HepG2 (cell line): Measurements from ENCODE around the gene KDM6B. TPM values are rescaled to one million over a fixed set of nuclear protein-coding genes. Genes with fewer than 3 reads are reported as not detected.

Experiments
- BCL6 ChIP-seq: IDR thresholded peaks from 2 replicates; pipeline ENCODE4 v1.6.1; 2016; ENCODE audit warnings: missing genetic modification reagents, missing compliant biosample characterization
- CREB3 ChIP-seq: sonication (generic); formaldehyde crosslinking; IDR thresholded peaks from 2 replicates; pipeline ENCODE4 v1.5.0; 2020; ENCODE audit warnings: missing genetic modification reagents
- E2F1 ChIP-seq: sonication (generic); formaldehyde crosslinking; IDR thresholded peaks from 2 replicates; pipeline ENCODE4 v1.5.0; 2020; ENCODE audit warnings: missing genetic modification reagents
- KLF16 ChIP-seq, 2 experiments: sonication (generic) in 1 of 2; formaldehyde crosslinking in 1 of 2; IDR thresholded peaks; 2 replicates each; pipeline versions ENCODE4 v1.6.1 to v1.8.0; 2016 to 2023; ENCODE audit warnings: missing genetic modification reagents in 2 of 2, missing compliant biosample characterization in 1 of 2
- RARA ChIP-seq: IDR thresholded peaks from 2 replicates; pipeline ENCODE4 v1.6.1; 2016; ENCODE audit warnings: missing genetic modification reagents, missing compliant biosample characterization
- RARG ChIP-seq: sonication (generic); formaldehyde crosslinking; IDR thresholded peaks from 2 replicates; pipeline ENCODE4 v1.4.0; 2020; ENCODE audit warnings: low read depth, mild to moderate bottlenecking, missing genetic modification reagents
- RBAK ChIP-seq: sonication (generic); formaldehyde crosslinking; IDR thresholded peaks from 2 replicates; pipeline ENCODE4 v1.5.1; 2020; ENCODE audit warnings: mild to moderate bottlenecking, missing genetic modification reagents
- SMYD3 ChIP-seq: sonication (generic); formaldehyde crosslinking; IDR thresholded peaks from 2 replicates; pipeline ENCODE4 v1.8.1; 2023; ENCODE audit warnings: mild to moderate bottlenecking, missing genetic modification reagents
- SOX13 ChIP-seq, 3 experiments: fragments of 450-650 bp in 1 of 3; sonication (generic) in 1 of 3; formaldehyde crosslinking in 1 of 3; IDR thresholded peaks in 2 of 3; conservative IDR thresholded peaks in 1 of 3; 2 replicates each; pipeline versions ENCODE4 v1.5.0 to v1.6.1; 2016 to 2020; ENCODE audit warnings: antibody characterized with exemption in 1 of 3, mild to moderate bottlenecking in 1 of 3, missing compliant biosample characterization in 1 of 3, missing genetic modification reagents in 1 of 3, moderate library complexity in 1 of 3
- TARDBP ChIP-seq: sonication (generic); formaldehyde crosslinking; IDR thresholded peaks from 2 replicates; pipeline ENCODE4 v1.8.0; 2022; ENCODE audit warnings: mild to moderate bottlenecking, missing genetic modification reagents
- ZFP36L1 ChIP-seq: sonication (generic); formaldehyde crosslinking; IDR thresholded peaks from 2 replicates; pipeline ENCODE4 v1.8.0; 2022; ENCODE audit warnings: mild to moderate bottlenecking, missing genetic modification reagents, moderate library complexity
- ZGPAT ChIP-seq: IDR thresholded peaks from 2 replicates; pipeline ENCODE4 v1.6.1; 2016; ENCODE audit warnings: mild to moderate bottlenecking
- ZMYM3 ChIP-seq: sonication (generic); formaldehyde crosslinking; IDR thresholded peaks from 2 replicates; pipeline ENCODE4 v1.5.1; 2020; ENCODE audit warnings: mild to moderate bottlenecking, missing genetic modification reagents
- ZNF17 ChIP-seq: sonication (generic); formaldehyde crosslinking; IDR thresholded peaks from 2 replicates; pipeline ENCODE4 v1.5.0; 2020; ENCODE audit warnings: mild to moderate bottlenecking, missing genetic modification reagents
- ZNF24 ChIP-seq: fragments of 450-650 bp; IDR thresholded peaks from 2 replicates; pipeline ENCODE4 v1.6.1; 2017; ENCODE audit warnings: antibody characterized with exemption, mild to moderate bottlenecking
- ZNF292 ChIP-seq: sonication (generic); formaldehyde crosslinking; IDR thresholded peaks from 2 replicates; pipeline ENCODE4 v1.8.1; 2022; ENCODE audit warnings: mild to moderate bottlenecking, low read depth, missing genetic modification reagents, borderline replicate concordance
- ZNF660 ChIP-seq: sonication (generic); formaldehyde crosslinking; IDR thresholded peaks from 2 replicates; pipeline ENCODE4 v1.5.1; 2020; ENCODE audit warnings: mild to moderate bottlenecking, low read depth, missing genetic modification reagents, borderline replicate concordance
- ZNF761 ChIP-seq: sonication (generic); formaldehyde crosslinking; conservative IDR thresholded peaks from 2 replicates; pipeline ENCODE4 v1.4.0; 2020; ENCODE audit warnings: mild to moderate bottlenecking, missing genetic modification reagents
- polyA plus RNA-seq, 8 experiments: library from polyadenylated mRNA; depleted of rRNA in 3 of 8; stranded (reverse) in 7 of 8; unstranded in 1 of 8; fragments of >200 nt; fragmentation: Illumina TruSeq in 4 of 8; extraction: Trizol in 4 of 8; gene quantifications; 2 replicates each; pipeline versions ENCODE4 v1.2.1 to v1.2.3, GENCODE V29; 2011 to 2016; ENCODE audit warnings: low read depth in 4 of 8, missing spikeins in 1 of 8, mixed read lengths in 1 of 8; ENCODE audit not compliant: insufficient read depth in 1 of 8
- total RNA-seq, 5 experiments: library from RNA; depleted of rRNA; stranded (reverse); fragments of >200 nt; fragmentation: Illumina TruSeq; extraction: Trizol; gene quantifications; 2 replicates each; pipeline ENCODE4 v1.2.3, GENCODE V29; 2016; ENCODE audit warnings: low read depth in 1 of 5
- TF ChIP-seq, protein P1 (sequence below): sonication (generic); formaldehyde crosslinking; IDR thresholded peaks from 2 replicates; pipeline ENCODE4 v1.4.0; 2020; ENCODE audit warnings: missing genetic modification reagents
- TF ChIP-seq, protein P2 (sequence below): sonication (generic); formaldehyde crosslinking; IDR thresholded peaks from 2 replicates; pipeline ENCODE4 v1.4.0; 2020; ENCODE audit warnings: missing genetic modification reagents
- TF ChIP-seq, protein P3 (sequence below): sonication (generic); formaldehyde crosslinking; IDR thresholded peaks from 2 replicates; pipeline ENCODE4 v1.5.0; 2020; ENCODE audit warnings: missing genetic modification reagents, mild to moderate bottlenecking, borderline replicate concordance

KDM6B gene
- total and polyA plus RNA-seq, 2 of the 13 experiments (the other 11 are each of a cell fraction or from before 2014, with no cell fraction given): 1.3 to 2.1 TPM

DNA sequence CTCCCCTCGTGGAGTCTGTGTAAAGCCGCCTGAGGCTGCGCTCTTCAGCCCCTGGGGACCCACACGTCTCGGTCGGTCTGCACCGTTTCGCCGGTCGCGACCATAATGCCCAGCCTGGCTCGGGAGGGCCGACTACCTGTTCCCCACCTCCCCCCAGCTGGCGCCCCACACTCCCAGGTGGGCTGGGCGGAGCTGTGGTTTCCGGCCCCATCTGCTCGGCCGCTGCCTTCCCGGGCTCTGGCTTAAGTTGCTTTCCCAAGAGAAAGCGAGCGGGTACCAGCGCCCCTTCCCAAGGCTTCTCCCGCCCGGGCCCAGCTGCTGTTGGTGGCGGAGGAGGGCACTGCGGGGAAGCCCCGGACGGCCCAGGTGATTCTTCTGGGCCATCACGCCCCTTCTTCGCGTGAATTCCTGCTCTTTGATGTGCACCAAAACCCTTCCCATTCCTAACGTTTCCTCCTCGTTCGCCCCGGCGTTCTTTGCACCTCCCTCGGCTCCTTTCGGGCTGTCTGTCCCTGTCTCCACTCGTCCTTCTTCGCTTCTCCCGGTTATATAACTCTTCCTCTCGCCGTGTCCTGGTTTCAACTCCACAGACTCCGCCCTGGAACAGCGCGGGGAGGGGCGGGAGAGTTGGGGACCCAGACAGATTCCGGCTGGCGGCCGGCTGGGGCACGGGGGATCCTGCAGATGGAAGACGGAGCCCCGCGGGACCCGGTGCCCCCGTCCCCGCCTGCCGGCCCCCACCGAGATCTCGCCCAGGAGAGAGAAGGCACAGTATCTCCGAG, 2.0 kb downstream of the KDM6B start (continued):
- TF ChIP-seq, protein P1, sequence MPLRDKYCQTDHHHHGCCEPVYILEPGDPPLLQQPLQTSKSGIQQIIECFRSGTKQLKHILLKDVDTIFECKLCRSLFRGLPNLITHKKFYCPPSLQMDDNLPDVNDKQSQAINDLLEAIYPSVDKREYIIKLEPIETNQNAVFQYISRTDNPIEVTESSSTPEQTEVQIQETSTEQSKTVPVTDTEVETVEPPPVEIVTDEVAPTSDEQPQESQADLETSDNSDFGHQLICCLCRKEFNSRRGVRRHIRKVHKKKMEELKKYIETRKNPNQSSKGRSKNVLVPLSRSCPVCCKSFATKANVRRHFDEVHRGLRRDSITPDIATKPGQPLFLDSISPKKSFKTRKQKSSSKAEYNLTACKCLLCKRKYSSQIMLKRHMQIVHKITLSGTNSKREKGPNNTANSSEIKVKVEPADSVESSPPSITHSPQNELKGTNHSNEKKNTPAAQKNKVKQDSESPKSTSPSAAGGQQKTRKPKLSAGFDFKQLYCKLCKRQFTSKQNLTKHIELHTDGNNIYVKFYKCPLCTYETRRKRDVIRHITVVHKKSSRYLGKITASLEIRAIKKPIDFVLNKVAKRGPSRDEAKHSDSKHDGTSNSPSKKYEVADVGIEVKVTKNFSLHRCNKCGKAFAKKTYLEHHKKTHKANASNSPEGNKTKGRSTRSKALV (CRISPR knock-in tag): no peak
- TF ChIP-seq ZNF292 (no peak), ZMYM3 (CRISPR knock-in tag) (no peak), ZNF761 (CRISPR knock-in tag) (no peak), E2F1 (no peak), RARG (CRISPR knock-in tag) (0 out of 2 replicates have a peak, but pooled peaks have one; percentile 49), RBAK (no peak), ZGPAT (CRISPR knock-in tag) (no peak; the same call in 1 of the 2 replicates), ZNF24 (no peak), ZNF660 (CRISPR knock-in tag) (no peak), KLF16 (CRISPR knock-in tag; IDR thresholded peaks at IDR 0.05) (no peak), ZNF17 (CRISPR knock-in tag) (no peak), RARA (CRISPR knock-in tag) (peak; percentile 41; the same call in 1 of the 2 replicates), SOX13 (IDR thresholded peaks at IDR 0.05) (no peak), SOX13 (CRISPR knock-in tag; conservative IDR thresholded peaks at IDR 0.05 in 1 of 2, IDR thresholded peaks at IDR 0.05 in 1 of 2) (no peak), CREB3 (peak; percentile 54; the same call in 1 of the 2 replicates), ZFP36L1 (CRISPR knock-in tag) (peak; percentile 47; the same call in 1 of the 2 replicates), BCL6 (CRISPR knock-in tag) (peak; percentile 6; the same call in 1 of the 2 replicates), SMYD3 (CRISPR knock-in tag) (no peak), TARDBP (CRISPR knock-in tag) (no peak)
- TF ChIP-seq, protein P2, sequence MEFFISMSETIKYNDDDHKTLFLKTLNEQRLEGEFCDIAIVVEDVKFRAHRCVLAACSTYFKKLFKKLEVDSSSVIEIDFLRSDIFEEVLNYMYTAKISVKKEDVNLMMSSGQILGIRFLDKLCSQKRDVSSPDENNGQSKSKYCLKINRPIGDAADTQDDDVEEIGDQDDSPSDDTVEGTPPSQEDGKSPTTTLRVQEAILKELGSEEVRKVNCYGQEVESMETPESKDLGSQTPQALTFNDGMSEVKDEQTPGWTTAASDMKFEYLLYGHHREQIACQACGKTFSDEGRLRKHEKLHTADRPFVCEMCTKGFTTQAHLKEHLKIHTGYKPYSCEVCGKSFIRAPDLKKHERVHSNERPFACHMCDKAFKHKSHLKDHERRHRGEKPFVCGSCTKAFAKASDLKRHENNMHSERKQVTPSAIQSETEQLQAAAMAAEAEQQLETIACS (CRISPR knock-in tag): peak; percentile 34; the same call in 1 of the 2 replicates
- TF ChIP-seq, protein P3, sequence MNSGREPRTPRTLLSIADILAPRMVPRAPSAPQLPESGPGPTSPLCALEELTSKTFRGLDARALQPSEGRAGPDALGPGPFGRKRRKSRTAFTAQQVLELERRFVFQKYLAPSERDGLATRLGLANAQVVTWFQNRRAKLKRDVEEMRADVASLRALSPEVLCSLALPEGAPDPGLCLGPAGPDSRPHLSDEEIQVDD (CRISPR knock-in tag): no peak
